ENCODE measurements around the gene KRT37.

The KRT37 gene

GRCh38 chr17:41418116-41418860 lies 6.1 kb downstream of the KRT37 start:
- H3K9me3 ChIP-seq (ENCODE audit: severe bottlenecking), result peaks cover 7% of the 10 kb centered on the region
- peaks cover 100% of the 10 kb centered on the region for H3K27me3 ChIP-seq (ENCODE audit: insufficient read depth, low read depth, severe bottlenecking)
- TF ChIP-seq CTCF (IDR thresholded peaks at IDR 0.05; ENCODE audit: low read depth, low read length), result no peak
- H3K36me3 ChIP-seq, result no peaks in the 10 kb centered on the region
- no peak for DNase-seq
- H3K27ac ChIP-seq, result no peak overlapping the region
- H3K4me3 ChIP-seq (ENCODE audit: low read depth, low read length), result no peak overlapping the region

- TF ChIP-seq CTCF (IDR thresholded peaks at IDR 0.05; ENCODE audit: low read depth, low read length), result peak; percentile 77
- peaks cover 7% of the 10 kb centered on the region for H3K9me3 ChIP-seq (ENCODE audit: severe bottlenecking)
- no peak overlapping the region for H3K27ac ChIP-seq
- DNase-seq, result no peak
- no peak overlapping the region for H3K4me3 ChIP-seq (ENCODE audit: low read depth, low read length)
- peaks cover 100% of the 10 kb centered on the region for H3K27me3 ChIP-seq (ENCODE audit: insufficient read depth, low read depth, severe bottlenecking)
- H3K36me3 ChIP-seq, result no peaks in the 10 kb centered on the region
These were observed 6.8 kb downstream of the KRT37 start for GRCh38 chr17:41417576-41418015.

GRCh38 chr17:41417127-41417526 lies 7.3 kb downstream of the KRT37 start:
- H3K27ac ChIP-seq, result no peak overlapping the region

GRCh38 chr17:41416479-41416878 lies 7.9 kb downstream of the KRT37 start:
- no peak overlapping the region for H3K27ac ChIP-seq
- DNase-seq, result no peak
- H3K27me3 ChIP-seq (ENCODE audit: insufficient read depth, low read depth, severe bottlenecking), result peaks cover 100% of the 10 kb centered on the region
- H3K9me3 ChIP-seq (ENCODE audit: severe bottlenecking), result peaks cover 8% of the 10 kb centered on the region
- H3K36me3 ChIP-seq, result no peaks in the 10 kb centered on the region
- no peak overlapping the region for H3K4me3 ChIP-seq (ENCODE audit: low read depth, low read length)
- TF ChIP-seq CTCF (IDR thresholded peaks at IDR 0.05; ENCODE audit: low read depth, low read length), result no peak

More at GRCh38 chr17:41417127-41417526, 7.3 kb downstream of the KRT37 start:
- Histone ChIP-seq H3K36me3 (no peaks in the 10 kb centered on the region), H3K27me3 (ENCODE audit: insufficient read depth, low read depth, severe bottlenecking) (peaks cover 100% of the 10 kb centered on the region), H3K4me3 (ENCODE audit: low read depth, low read length) (no peak overlapping the region), H3K9me3 (ENCODE audit: severe bottlenecking) (peaks cover 7% of the 10 kb centered on the region)
- no peak for DNase-seq
- TF ChIP-seq CTCF (IDR thresholded peaks at IDR 0.05; ENCODE audit: low read depth, low read length), result no peak

- no peak for DNase-seq
- Histone ChIP-seq H3K27ac (no peak overlapping the region), H3K27me3 (ENCODE audit: insufficient read depth, low read depth, severe bottlenecking) (peaks cover 100% of the 10 kb centered on the region), H3K4me3 (ENCODE audit: low read depth, low read length) (no peak overlapping the region), H3K36me3 (no peaks in the 10 kb centered on the region), H3K9me3 (ENCODE audit: severe bottlenecking) (peaks cover 12% of the 10 kb centered on the region)
- TF ChIP-seq CTCF (IDR thresholded peaks at IDR 0.05; ENCODE audit: low read depth, low read length), result no peak
These were observed 8.5 kb downstream of the KRT37 start for GRCh38 chr17:41415833-41416335.
